ENCODE results near the gene TLK1. TPM values are rescaled to one million over a fixed set of nuclear protein-coding genes. Genes with fewer than 3 reads are reported as not detected.

Gene TLK1
- total and polyA plus RNA-seq, 2 donors (not counting 3 experiments of a cell fraction or from before 2014, with no cell fraction given), result 5.8 to 62.7 TPM

DNA sequence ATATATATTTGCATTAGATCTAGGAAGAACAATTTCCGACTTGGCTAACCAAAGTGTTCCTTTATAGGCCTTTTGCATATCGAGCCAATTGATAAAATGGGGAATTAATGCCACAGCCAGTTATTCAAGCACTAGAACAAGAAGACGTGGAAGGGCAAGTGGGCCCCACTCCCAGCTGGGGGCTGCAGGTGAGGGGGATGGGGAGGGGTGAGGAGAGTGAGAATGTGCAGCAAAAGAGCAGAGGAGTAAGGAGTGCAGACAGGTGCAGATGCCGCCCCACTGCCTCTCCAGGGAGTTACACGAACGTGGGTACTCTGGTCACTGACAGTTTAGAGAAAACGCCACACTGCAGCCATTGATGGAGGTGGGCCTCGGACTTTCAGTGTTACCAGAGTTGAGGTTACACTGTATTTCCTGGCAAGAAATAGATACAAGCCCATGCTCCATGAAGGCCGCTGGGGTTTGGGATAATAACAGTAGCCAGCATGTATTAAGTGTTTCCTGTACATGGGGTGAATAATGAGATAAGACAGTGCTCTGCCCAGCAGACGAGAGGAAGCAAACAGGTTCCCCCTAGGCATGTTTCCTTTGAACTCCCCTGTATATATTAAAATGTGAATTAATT, 190.7 kb downstream of the TLK1 start:
- POLR2A ChIA-PET, result no interaction called here
- CTCF ChIA-PET, result interaction anchor here (1.9 kb wide), 1 partner anchor 447 kb away, joined by 6 read pairs; no protein-coding TSS in a partner anchor
- Histone ChIP-seq H3K27ac (ENCODE audit: insufficient read depth, low read depth, low read length) (no peak overlapping the region), H3K4me3 (replicated peaks in 1 of 3; ENCODE audit: insufficient read depth in 1 of 3, low read depth in 1 of 3, low read length in 3 of 3) (no peak overlapping the region), H3K27me3 (ENCODE audit: control insufficient read depth in 2 of 2, insufficient read depth in 2 of 2, low read length in 2 of 2) (no peaks in the 10 kb centered on the region), H3K9me1 (replicated peaks; ENCODE audit: control insufficient read depth, extremely low read depth, insufficient read depth, low read length) (no peaks in the 10 kb centered on the region), H3K4me1 (ENCODE audit: control insufficient read depth, extremely low read depth, insufficient read depth, low read length) (peaks cover 8% of the 10 kb centered on the region), H3K4me2 (ENCODE audit: insufficient read depth, low read length) (no peak overlapping the region), H3K79me2 (ENCODE audit: control insufficient read depth, insufficient read depth, low read length) (no peaks in the 10 kb centered on the region), H4K20me1 (replicated peaks; ENCODE audit: control insufficient read depth, extremely low read depth, insufficient read depth, low read length) (no peaks in the 10 kb centered on the region), H3K9ac (replicated peaks; ENCODE audit: extremely low read depth, insufficient read depth, low read length) (no peak overlapping the region), H3K36me3 (ENCODE audit: control insufficient read depth in 2 of 2, extremely low read depth in 1 of 2, insufficient read depth in 2 of 2, low read length in 2 of 2) (peaks cover 10 to 16% of the 10 kb centered on the region in 2 experiments), H2AFZ (ENCODE audit: low read depth, low read length) (no peak overlapping the region), H3K9me3 (replicated peaks; ENCODE audit: control insufficient read depth, insufficient read depth, low read length) (no peaks in the 10 kb centered on the region)
- BruUV-seq (replicated peaks), result no TSS peak
- peak; percentile 27 for TF ChIP-seq POLR2AphosphoS5 (IDR thresholded peaks at IDR 0.05; ENCODE audit: insufficient read depth, low read depth, low read length)
- TF ChIP-seq, protein P1, sequence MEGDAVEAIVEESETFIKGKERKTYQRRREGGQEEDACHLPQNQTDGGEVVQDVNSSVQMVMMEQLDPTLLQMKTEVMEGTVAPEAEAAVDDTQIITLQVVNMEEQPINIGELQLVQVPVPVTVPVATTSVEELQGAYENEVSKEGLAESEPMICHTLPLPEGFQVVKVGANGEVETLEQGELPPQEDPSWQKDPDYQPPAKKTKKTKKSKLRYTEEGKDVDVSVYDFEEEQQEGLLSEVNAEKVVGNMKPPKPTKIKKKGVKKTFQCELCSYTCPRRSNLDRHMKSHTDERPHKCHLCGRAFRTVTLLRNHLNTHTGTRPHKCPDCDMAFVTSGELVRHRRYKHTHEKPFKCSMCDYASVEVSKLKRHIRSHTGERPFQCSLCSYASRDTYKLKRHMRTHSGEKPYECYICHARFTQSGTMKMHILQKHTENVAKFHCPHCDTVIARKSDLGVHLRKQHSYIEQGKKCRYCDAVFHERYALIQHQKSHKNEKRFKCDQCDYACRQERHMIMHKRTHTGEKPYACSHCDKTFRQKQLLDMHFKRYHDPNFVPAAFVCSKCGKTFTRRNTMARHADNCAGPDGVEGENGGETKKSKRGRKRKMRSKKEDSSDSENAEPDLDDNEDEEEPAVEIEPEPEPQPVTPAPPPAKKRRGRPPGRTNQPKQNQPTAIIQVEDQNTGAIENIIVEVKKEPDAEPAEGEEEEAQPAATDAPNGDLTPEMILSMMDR (IDR thresholded peaks at IDR 0.05; ENCODE audit: extremely low read depth in 1 of 2, insufficient read depth in 1 of 2, low read depth in 1 of 2, low read length in 2 of 2), result no peak
- no peak for TF ChIP-seq GATA2 (IDR thresholded peaks at IDR 0.05; ENCODE audit: insufficient read depth, insufficient read length, low read depth, low read length)
- no peak for TF ChIP-seq JUN (IDR thresholded peaks at IDR 0.05; ENCODE audit: borderline replicate concordance, insufficient read depth, insufficient read length, low read depth)
- TF ChIP-seq FOS (IDR thresholded peaks at IDR 0.05; ENCODE audit: borderline replicate concordance, insufficient read depth, low read length), result no peak
- DNase-seq (ENCODE audit: low read depth, low spot score) (peak; percentile 22), FAIRE-seq (peak; percentile 38)
- intact Hi-C loops (cut with micrococcal nuclease) (loop anchor here (5.0 to 10.0 kb wide), 3 partner anchors 275 to 1135 kb away; partner anchors contain the start of genes DCAF17, DLX2 and METTL8), dilution Hi-C loops (cut with MboI; ENCODE audit: extremely low pct_ligation_motif_present, low sequenced_read_pairs) (no loop called here)

Data from endothelial cell of umbilical vein (primary cell).